HG03108 (cell line): ENCODE results near the gene RAB32.

ENCODE experiments used
- ATAC-seq: cut with Tn5 transposase; IDR thresholded peaks from one replicate; pipeline ENCODE4 v1.9.1; 2021; ENCODE audit warnings: moderate library complexity; ENCODE audit not compliant: unreplicated experiment

The RAB32 gene

DNA sequence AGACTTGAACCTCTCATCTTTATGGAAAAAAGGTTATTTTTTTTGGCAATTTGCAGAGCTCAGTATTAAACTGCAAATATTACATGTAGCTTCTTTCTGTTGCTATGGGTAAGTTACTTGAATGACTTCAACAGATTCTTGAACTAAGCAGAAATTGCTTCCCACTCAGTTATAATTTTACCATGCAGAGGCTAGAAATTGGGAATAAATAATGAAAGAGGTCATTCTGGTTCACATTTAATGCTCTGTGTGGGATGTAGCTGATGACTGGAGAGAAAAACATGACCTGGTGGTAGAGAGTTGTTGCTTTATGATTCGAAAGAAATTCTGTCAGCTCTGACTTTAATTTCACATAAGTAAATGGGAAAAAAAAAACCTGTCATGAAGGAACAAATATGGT, 38.3 kb downstream of the RAB32 start:
- ATAC-seq, result no peak

GRCh38 chr6:146582857-146583256, 39.2 kb downstream of the RAB32 start:
- no peak for ATAC-seq

DNA sequence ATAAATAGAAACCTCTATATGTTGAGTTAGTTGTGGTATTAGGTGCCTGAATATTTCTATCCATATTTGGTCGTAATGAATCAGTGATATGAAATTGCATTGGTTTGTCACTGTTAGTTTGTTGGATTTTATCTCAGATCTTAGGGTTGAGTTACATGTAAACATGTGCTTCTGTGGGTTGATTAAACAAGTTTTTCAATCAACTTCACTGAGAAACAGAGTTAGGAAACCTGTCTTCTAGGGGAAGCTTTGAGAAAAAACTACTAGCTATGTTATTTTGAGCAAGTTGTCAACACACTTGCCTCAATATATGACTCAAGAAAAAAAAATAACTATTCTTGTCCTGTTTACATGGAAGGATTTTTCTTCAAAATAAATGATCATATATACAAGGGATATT, 40.3 kb downstream of the RAB32 start:
- ATAC-seq, result no peak

- no peak for ATAC-seq
These were observed 43.8 kb downstream of the RAB32 start for GRCh38 chr6:146587459-146587858.

- ATAC-seq, result no peak
These were observed 46.9 kb downstream of the RAB32 start for GRCh38 chr6:146590492-146590891.

GRCh38 chr6:146592451-146592850, 48.8 kb downstream of the RAB32 start:
- no peak for ATAC-seq

DNA sequence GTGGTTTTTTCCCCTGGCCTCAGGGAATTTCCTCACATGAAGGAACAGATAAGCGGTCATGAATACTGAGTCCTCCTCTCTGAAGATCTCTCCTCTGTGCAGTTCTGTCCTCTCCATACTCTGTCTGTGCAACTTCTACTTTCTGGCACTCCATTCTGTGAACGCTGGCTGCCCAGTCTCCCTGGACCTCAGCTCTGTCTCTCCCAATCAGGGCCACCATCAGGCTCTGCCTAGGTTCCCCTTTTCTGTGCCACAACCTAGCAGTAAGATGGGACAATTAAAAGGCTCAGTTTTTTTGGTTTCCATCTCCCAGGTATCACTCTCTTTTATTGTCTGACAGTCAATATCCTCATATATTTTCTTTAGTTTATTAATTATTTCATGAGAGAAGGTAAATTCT, 50.4 kb downstream of the RAB32 start:
- no peak for ATAC-seq

DNA sequence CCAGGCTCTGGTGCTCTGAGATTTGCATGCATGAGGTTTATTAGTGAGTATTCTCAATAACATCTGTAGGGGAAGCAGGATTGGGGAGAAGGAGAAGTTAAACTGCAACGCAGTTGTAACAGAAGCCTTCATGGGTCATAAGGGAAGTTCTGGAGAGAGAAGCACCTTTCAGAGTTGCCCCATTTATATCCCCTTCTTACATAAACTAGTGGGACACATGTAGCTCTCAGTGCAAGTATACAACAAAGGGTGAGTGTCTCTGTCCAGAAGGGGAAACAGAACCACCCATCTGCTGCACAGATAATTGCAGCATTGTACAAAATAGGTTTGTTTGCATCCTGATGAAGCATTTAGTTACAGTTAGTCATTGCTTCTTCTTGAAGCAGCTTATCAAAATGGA, 50.9 kb downstream of the RAB32 start:
- ATAC-seq, result no peak

DNA sequence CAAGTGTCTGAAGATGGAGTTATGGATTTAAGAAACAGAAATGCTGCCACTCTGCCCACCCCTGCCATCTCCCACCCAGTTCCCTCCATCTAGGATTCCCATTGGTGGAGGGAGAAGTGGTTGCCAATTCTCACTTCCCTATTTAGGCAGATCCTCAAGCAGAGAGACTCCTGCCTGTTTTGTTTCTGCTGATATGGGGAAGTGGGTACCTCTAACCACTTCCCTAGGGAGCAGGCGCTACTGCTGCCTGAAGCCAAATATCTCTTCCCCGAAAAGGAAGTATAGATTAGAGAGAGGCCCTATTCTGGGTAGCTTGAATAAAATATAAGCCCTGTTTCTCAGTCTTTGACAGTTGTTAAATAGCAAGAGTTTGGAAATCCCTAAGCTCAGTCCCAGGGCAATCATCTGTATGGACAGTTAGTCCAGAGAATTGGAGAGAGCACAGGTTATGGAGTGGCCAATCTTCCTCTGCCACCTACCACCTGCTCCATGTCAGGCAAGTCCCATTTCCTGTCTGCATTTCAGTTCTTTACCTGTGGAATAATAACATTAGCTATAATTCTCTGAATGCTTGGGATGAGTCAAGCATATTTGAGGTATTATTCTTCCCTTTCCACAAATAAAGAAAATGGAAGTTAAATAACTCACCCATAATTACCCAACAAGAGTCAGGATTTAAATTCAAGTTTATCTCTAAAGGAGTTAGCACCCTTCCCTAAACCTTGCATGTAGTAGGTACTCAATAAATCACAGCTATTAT, 52.5 kb downstream of the RAB32 start:
- no peak for ATAC-seq

DNA sequence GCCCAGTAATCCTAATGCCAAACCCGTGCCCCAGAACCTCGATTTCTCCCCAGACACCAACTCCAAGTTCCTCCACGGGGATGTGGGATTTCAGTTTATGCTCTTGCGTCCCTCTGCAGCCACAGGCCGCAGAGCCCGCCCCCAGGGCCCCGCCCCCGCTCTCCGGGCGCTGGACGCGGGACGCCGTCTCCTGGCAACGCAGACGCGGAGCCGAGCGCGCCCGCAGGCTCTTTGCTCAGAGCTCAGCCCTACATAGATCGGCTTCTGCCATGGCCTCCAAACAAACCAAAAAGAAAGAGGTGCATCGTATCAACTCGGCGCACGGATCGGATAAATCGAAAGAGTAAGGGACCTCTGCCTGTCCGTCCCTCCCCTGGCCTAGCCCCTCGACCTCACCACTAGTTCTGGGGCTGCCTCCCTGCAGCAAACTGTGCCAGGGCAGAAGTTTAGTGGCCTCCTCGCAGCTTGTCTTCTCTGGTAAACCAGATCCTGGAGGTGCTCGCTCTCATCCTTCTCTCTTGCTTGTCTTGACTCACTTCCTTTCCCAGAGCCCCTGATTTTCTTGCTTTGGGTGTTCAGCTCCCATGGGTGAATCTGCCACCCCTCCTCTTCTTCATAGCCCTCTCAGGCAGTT, 55.3 kb downstream of the RAB32 start, which contains the start of gene ADGB:
TSS of gene ADGB (plus strand) at position 201 of the 634 bp plus-strand sequence. CDS start at position 270, 69 bp downstream.
- ATAC-seq, result no peak

DNA sequence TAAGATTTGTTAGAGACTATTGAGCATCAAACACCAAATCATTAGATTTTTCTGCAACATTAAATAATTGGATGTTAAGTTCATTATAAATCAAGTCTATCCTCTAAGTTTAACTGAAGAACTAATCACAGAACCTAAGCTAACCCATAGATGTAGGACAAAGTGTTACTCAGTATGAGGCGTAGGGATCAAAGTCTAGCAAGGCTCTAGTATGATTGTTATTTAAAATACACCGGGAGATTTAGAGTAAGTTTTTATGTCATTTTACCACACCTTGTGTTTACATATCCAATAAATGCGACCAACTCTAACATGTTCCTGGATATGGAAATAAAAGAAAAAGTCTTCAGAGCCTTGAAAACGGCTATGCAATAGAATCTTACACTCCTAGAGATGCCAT, 57.7 kb downstream of the RAB32 start:
- no peak for ATAC-seq

DNA sequence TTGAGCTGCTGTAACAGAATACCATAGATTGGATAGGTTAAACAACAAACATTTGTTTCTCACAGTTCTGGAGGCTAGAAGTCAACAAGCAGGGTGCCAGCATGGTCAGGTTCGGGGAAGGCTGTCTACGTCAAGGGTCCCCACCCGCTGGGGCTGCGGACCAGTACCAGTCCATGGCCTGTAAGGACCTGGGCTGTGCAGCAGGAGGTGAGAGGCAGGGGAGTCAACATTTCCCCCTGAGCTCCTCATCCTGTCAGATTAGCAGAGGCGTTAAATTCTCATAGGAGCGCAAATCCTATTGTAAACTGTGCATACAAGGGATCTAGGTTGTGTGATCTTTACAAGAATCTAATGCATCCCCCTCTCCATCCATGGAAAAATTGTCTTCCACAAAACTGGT, 58.9 kb downstream of the RAB32 start:
- ATAC-seq, result no peak
